Measurements from ENCODE around the gene ANO6. TPM values are rescaled to one million over a fixed set of nuclear protein-coding genes. Genes with fewer than 3 reads are reported as not detected.

Gene ANO6
- total and polyA plus RNA-seq, 4 donors, result 8.7 to 102 (median 40.5) TPM

GRCh38 chr12:45362291-45362690 is 146.4 kb downstream of the ANO6 start:
- no peak for ATAC-seq (ENCODE audit: insufficient read depth, low FRiP score)
- H3K9me3 ChIP-seq (ENCODE audit: control insufficient read depth in 4 of 4, insufficient read depth in 3 of 4, low read length in 3 of 4), result peaks cover 2 to 9% (median 5%) of the 10 kb centered on the region in 4 donors
- no peak for TF ChIP-seq CTCF (IDR thresholded peaks at IDR 0.05; ENCODE audit: control extremely low read depth, extremely low read depth)
- H3K9ac ChIP-seq (ENCODE audit: insufficient read depth in 1 of 2, low read length in 2 of 2), result no peak overlapping the region
- H3K27me3 ChIP-seq (ENCODE audit: control insufficient read depth in 3 of 3, insufficient read depth in 3 of 3, low read length in 2 of 3), result no peaks in the 10 kb centered on the region
- no peak overlapping the region for H3K27ac ChIP-seq (ENCODE audit: low read depth in 1 of 2, low read length in 1 of 2)
- H3K4me1 ChIP-seq (ENCODE audit: control insufficient read depth in 5 of 5, insufficient read depth in 5 of 5, low read length in 5 of 5), result peaks cover 0 to 12% (median 3%) of the 10 kb centered on the region in 5 donors
- H3K36me3 ChIP-seq (ENCODE audit: control insufficient read depth in 4 of 4, insufficient read depth in 4 of 4, low read length in 4 of 4), result peaks cover 3 to 14% (median 7%) of the 10 kb centered on the region in 4 donors
- no peak for DNase-seq
- H3K4me3 ChIP-seq, result no peak overlapping the region

GRCh38 chr12:45363903-45364302 is 148.0 kb downstream of the ANO6 start:
- ATAC-seq (ENCODE audit: insufficient read depth, low FRiP score), result no peak

GRCh38 chr12:45368841-45369489 is 153.1 kb downstream of the ANO6 start:
- WGBS, 2 donors, result 87 to 94% methylated on average over 3 of the region's 3 CpGs
- H3K27ac ChIP-seq (ENCODE audit: low read depth in 1 of 2, low read length in 1 of 2), result no peak overlapping the region
- H3K9ac ChIP-seq (ENCODE audit: insufficient read depth in 1 of 2, low read length in 2 of 2), result no peak overlapping the region
- no peak for TF ChIP-seq CTCF (IDR thresholded peaks at IDR 0.05; ENCODE audit: control extremely low read depth, extremely low read depth)
- H3K36me3 ChIP-seq (ENCODE audit: control insufficient read depth in 4 of 4, insufficient read depth in 4 of 4, low read length in 4 of 4), result peaks cover 3 to 11% (median 6%) of the 10 kb centered on the region in 4 donors
- ATAC-seq (ENCODE audit: insufficient read depth, low FRiP score) (no peak), DNase-seq (peak in 1 of 3 donors; percentile 22)
- no peaks in the 10 kb centered on the region for H3K27me3 ChIP-seq (ENCODE audit: control insufficient read depth in 3 of 3, insufficient read depth in 3 of 3, low read length in 2 of 3)
- peaks cover 0 to 4% (median 2%) of the 10 kb centered on the region in 4 donors for H3K9me3 ChIP-seq (ENCODE audit: control insufficient read depth in 4 of 4, insufficient read depth in 3 of 4, low read length in 3 of 4)
- no peaks in the 10 kb centered on the region for H3K4me1 ChIP-seq (ENCODE audit: control insufficient read depth in 5 of 5, insufficient read depth in 5 of 5, low read length in 5 of 5)
- H3K4me3 ChIP-seq, result no peak overlapping the region

More at GRCh38 chr12:45363903-45364302, 148.0 kb downstream of the ANO6 start:
- no peak for TF ChIP-seq CTCF (IDR thresholded peaks at IDR 0.05; ENCODE audit: control extremely low read depth, extremely low read depth)
- Histone ChIP-seq H3K9ac (ENCODE audit: insufficient read depth in 1 of 2, low read length in 2 of 2) (no peak overlapping the region), H3K27me3 (ENCODE audit: control insufficient read depth in 3 of 3, insufficient read depth in 3 of 3, low read length in 2 of 3) (no peaks in the 10 kb centered on the region), H3K36me3 (ENCODE audit: control insufficient read depth in 4 of 4, insufficient read depth in 4 of 4, low read length in 4 of 4) (peaks cover 2 to 14% (median 10%) of the 10 kb centered on the region in 4 donors), H3K4me3 (no peak overlapping the region), H3K27ac (ENCODE audit: low read depth in 1 of 2, low read length in 1 of 2) (no peak overlapping the region), H3K4me1 (ENCODE audit: control insufficient read depth in 5 of 5, insufficient read depth in 5 of 5, low read length in 5 of 5) (no peaks in the 10 kb centered on the region), H3K9me3 (ENCODE audit: control insufficient read depth in 4 of 4, insufficient read depth in 3 of 4, low read length in 3 of 4) (peaks cover 2 to 9% (median 5%) of the 10 kb centered on the region in 4 donors)
- DNase-seq, result peak in 1 of 3 donors; percentile 16
